ENCODE results near the gene SH3PXD2A. TPM values are rescaled to one million over a fixed set of nuclear protein-coding genes. Genes with fewer than 3 reads are reported as not detected.

The SH3PXD2A gene
- total RNA-seq, 1 experiment from 2014 or later, result 13.2 TPM

- Mint-ChIP-seq H3K9me3 (ENCODE audit: unreplicated experiment) (no peaks in the 10 kb centered on the region), H3K4me3 (ENCODE audit: unreplicated experiment) (no peak overlapping the region), H3K27ac (ENCODE audit: low read depth, unreplicated experiment) (peak overlapping the region; percentile 49), H3K4me1 (ENCODE audit: insufficient read depth, unreplicated experiment) (peaks cover 6% of the 10 kb centered on the region), H3K27me3 (ENCODE audit: insufficient read depth, unreplicated experiment) (no peaks in the 10 kb centered on the region), H3K36me3 (ENCODE audit: insufficient read depth, unreplicated experiment) (peaks cover 5% of the 10 kb centered on the region)
- ChIA-PET POLR2A (interaction anchor here (0.9 kb wide), 1 partner anchor 23 kb away, joined by 6 read pairs; no protein-coding TSS in a partner anchor), CTCF (interaction anchor here (0.7 to 1.5 kb wide), 2 partner anchors 26 to 84 kb away, joined by 3 to 7 read pairs; no protein-coding TSS in a partner anchor)
- BruUV-seq (replicated peaks), result no TSS peak
- TF ChIP-seq, protein P1, sequence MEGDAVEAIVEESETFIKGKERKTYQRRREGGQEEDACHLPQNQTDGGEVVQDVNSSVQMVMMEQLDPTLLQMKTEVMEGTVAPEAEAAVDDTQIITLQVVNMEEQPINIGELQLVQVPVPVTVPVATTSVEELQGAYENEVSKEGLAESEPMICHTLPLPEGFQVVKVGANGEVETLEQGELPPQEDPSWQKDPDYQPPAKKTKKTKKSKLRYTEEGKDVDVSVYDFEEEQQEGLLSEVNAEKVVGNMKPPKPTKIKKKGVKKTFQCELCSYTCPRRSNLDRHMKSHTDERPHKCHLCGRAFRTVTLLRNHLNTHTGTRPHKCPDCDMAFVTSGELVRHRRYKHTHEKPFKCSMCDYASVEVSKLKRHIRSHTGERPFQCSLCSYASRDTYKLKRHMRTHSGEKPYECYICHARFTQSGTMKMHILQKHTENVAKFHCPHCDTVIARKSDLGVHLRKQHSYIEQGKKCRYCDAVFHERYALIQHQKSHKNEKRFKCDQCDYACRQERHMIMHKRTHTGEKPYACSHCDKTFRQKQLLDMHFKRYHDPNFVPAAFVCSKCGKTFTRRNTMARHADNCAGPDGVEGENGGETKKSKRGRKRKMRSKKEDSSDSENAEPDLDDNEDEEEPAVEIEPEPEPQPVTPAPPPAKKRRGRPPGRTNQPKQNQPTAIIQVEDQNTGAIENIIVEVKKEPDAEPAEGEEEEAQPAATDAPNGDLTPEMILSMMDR (IDR thresholded peaks at IDR 0.05; ENCODE audit: unreplicated experiment), result no peak
- DNase-seq (ENCODE audit: unreplicated experiment), result no peak
- intact Hi-C loops (cut with micrococcal nuclease), result no loop called here
These were observed 171.5 kb downstream of the SH3PXD2A start for GRCh38 chr10:103683851-103684250.

GRCh38 chr10:103682631-103683030, 172.7 kb downstream of the SH3PXD2A start:
- Mint-ChIP-seq H3K4me3 (ENCODE audit: unreplicated experiment) (no peak overlapping the region), H3K27ac (ENCODE audit: low read depth, unreplicated experiment) (no peak overlapping the region), H3K9me3 (ENCODE audit: unreplicated experiment) (no peaks in the 10 kb centered on the region), H3K27me3 (ENCODE audit: insufficient read depth, unreplicated experiment) (no peaks in the 10 kb centered on the region), H3K4me1 (ENCODE audit: insufficient read depth, unreplicated experiment) (peaks cover 6% of the 10 kb centered on the region), H3K36me3 (ENCODE audit: insufficient read depth, unreplicated experiment) (no peaks in the 10 kb centered on the region)
- intact Hi-C loops (cut with micrococcal nuclease), result no loop called here
- TF ChIP-seq, protein P1 (IDR thresholded peaks at IDR 0.05; ENCODE audit: unreplicated experiment), result no peak
- no peak for DNase-seq (ENCODE audit: unreplicated experiment)
- POLR2A ChIA-PET, result interaction anchor here (0.6 kb wide), 1 partner anchor 21 kb away, joined by 4 read pairs; no protein-coding TSS in a partner anchor
- CTCF ChIA-PET, result interaction anchor here (0.7 to 1.5 kb wide), 4 partner anchors 22 to 98 kb away, joined by 3 to 7 read pairs (median 4); no protein-coding TSS in a partner anchor
- no TSS peak for BruUV-seq (replicated peaks)

DNA sequence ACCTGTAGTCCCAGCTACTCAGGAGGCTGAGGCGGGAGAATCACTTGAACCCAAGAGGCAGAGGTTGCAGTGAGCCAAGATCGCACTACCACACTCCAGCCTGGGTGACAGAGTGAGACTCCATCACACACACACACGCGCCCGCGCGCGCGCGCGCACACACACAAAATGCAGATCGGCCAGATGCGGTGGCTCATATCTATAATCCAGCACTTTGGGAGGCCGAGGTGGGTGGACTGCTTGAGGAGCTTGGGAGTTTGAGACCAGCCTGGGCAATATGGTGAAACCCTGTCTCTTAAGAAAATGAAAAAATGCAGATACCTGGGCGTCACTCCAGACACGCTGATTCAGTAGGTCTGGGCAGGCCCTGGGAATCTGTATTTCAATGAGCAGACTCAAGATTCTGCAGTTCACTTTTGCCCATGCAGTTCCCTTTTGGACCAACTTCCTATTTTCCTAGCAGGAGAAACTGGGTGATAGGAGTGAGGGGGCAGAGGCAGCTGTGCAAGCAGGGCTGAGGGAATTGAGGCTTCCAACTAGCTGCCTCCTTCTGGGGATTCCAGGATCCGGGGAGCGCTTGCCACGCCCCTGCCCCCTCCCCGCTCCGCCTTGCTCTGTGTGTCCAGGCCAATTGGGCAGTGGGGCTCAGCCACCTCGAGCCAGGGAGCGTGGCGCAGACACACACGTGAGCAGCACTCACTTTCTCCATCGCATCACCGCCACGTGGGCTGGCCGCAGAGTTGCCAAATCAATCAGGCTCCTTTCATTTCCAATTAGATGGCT, 173.6 kb downstream of the SH3PXD2A start:
- ChIA-PET CTCF (interaction anchor here (0.7 kb wide), 1 partner anchor 29 kb away, joined by 4 read pairs; no protein-coding TSS in a partner anchor), POLR2A (no interaction called here)
- H3K4me1 Mint-ChIP-seq (ENCODE audit: insufficient read depth, unreplicated experiment), result peaks cover 10% of the 10 kb centered on the region
- intact Hi-C loops (cut with micrococcal nuclease), result no loop called here
- H3K4me3 Mint-ChIP-seq (ENCODE audit: unreplicated experiment), result no peak overlapping the region
- no TSS peak for BruUV-seq (replicated peaks)
- DNase-seq (ENCODE audit: unreplicated experiment), result no peak
- no peaks in the 10 kb centered on the region for H3K9me3 Mint-ChIP-seq (ENCODE audit: unreplicated experiment)
- H3K27me3 Mint-ChIP-seq (ENCODE audit: insufficient read depth, unreplicated experiment), result no peaks in the 10 kb centered on the region
- TF ChIP-seq, protein P1 (IDR thresholded peaks at IDR 0.05; ENCODE audit: unreplicated experiment), result no peak
- H3K27ac Mint-ChIP-seq (ENCODE audit: low read depth, unreplicated experiment), result no peak overlapping the region
- no peaks in the 10 kb centered on the region for H3K36me3 Mint-ChIP-seq (ENCODE audit: insufficient read depth, unreplicated experiment)

GRCh38 chr10:103680869-103681236, 174.5 kb downstream of the SH3PXD2A start:
- intact Hi-C loops (cut with micrococcal nuclease), result no loop called here
- Mint-ChIP-seq H3K36me3 (ENCODE audit: insufficient read depth, unreplicated experiment) (no peaks in the 10 kb centered on the region), H3K4me1 (ENCODE audit: insufficient read depth, unreplicated experiment) (peaks cover 15% of the 10 kb centered on the region), H3K4me3 (ENCODE audit: unreplicated experiment) (no peak overlapping the region), H3K9me3 (ENCODE audit: unreplicated experiment) (no peaks in the 10 kb centered on the region), H3K27ac (ENCODE audit: low read depth, unreplicated experiment) (no peak overlapping the region), H3K27me3 (ENCODE audit: insufficient read depth, unreplicated experiment) (no peaks in the 10 kb centered on the region)
- TF ChIP-seq, protein P1 (IDR thresholded peaks at IDR 0.05; ENCODE audit: unreplicated experiment), result no peak
- BruUV-seq (replicated peaks), result no TSS peak
- CTCF ChIA-PET, result no interaction called here
- POLR2A ChIA-PET, result no interaction called here
- no peak for DNase-seq (ENCODE audit: unreplicated experiment)

Measured in MCF 10A (cell line).